Glutamatergic neuron (in vitro differentiated cells): ENCODE results near the gene ZNF451. TPM values are rescaled to one million over a fixed set of nuclear protein-coding genes. Genes with fewer than 3 reads are reported as not detected.

Experiments used
- DNase-seq: peaks from one replicate; pipeline ENCODE4 v3.0.0; 2022
- H3K27ac Mint-ChIP-seq: one replicate; pipeline ENCODE4 v1.8.0; 2020; ENCODE audit warnings: mild to moderate bottlenecking, mixed read lengths, inconsistent platforms; ENCODE audit not compliant: unreplicated experiment
- H3K27me3 Mint-ChIP-seq: one replicate; pipeline ENCODE4 v1.8.0; 2020; ENCODE audit warnings: mild to moderate bottlenecking, moderate library complexity, mixed read lengths, inconsistent platforms; ENCODE audit not compliant: unreplicated experiment
- H3K36me3 Mint-ChIP-seq: one replicate; pipeline ENCODE4 v1.8.0; 2020; ENCODE audit warnings: mild to moderate bottlenecking, mixed read lengths, inconsistent platforms; ENCODE audit not compliant: unreplicated experiment
- H3K4me1 Mint-ChIP-seq: one replicate; pipeline ENCODE4 v1.8.0; 2020; ENCODE audit warnings: mild to moderate bottlenecking, low read depth, mixed read lengths, inconsistent platforms; ENCODE audit not compliant: unreplicated experiment
- H3K4me3 Mint-ChIP-seq: one replicate; pipeline ENCODE4 v1.8.0; 2020; ENCODE audit warnings: mild to moderate bottlenecking, mixed read lengths, inconsistent platforms; ENCODE audit not compliant: unreplicated experiment
- H3K9me3 Mint-ChIP-seq: one replicate; pipeline ENCODE4 v1.8.0; 2020; ENCODE audit warnings: mild to moderate bottlenecking, moderate library complexity, mixed read lengths, inconsistent platforms; ENCODE audit not compliant: unreplicated experiment
- total RNA-seq: library from RNA; stranded (reverse); fragmentation: NEBNext Ultra II Directional; extraction: Animal tissue kit (Norgen Biotek cat#: 25700); gene quantifications from one replicate; pipeline ENCODE4 v1.2.1, GENCODE V29; 2021; ENCODE audit not compliant: unreplicated experiment
- TF ChIP-seq, protein P1 (sequence below): fragments of 200-600 bp; sonication (generic); IDR thresholded peaks from one replicate; pipeline ENCODE4 v1.5.0; 2021; ENCODE audit not compliant: partially characterized antibody, unreplicated experiment

ZNF451 gene
- total RNA-seq, 1 donor from 2014 or later = 79.6 TPM

DNA sequence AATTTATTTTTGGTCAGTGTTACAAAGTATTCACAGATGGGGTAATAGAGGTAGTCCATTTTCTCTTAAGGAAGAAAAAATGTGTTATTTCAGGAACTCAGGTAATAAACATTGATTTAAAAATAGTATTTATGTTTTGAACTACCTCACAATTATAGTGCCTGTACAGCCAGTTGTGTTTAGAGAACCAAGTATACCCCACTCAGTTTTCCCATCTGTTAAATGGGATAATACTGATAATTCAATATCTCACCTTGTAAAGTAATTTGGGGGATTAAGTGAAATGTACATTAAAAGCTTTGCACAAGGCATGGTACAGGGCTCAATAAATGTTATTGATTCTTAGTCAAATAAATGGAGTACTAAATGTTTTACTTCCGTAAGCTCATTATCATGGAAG lies 4.7 kb downstream of the ZNF451 start:
- Mint-ChIP-seq H3K4me1 (peaks cover 25% of the 10 kb centered on the region), H3K27me3 (peaks cover 1% of the 10 kb centered on the region), H3K36me3 (no peaks in the 10 kb centered on the region), H3K27ac (no peak overlapping the region), H3K9me3 (peaks cover 2% of the 10 kb centered on the region), H3K4me3 (no peak overlapping the region)
- TF ChIP-seq, protein P1, sequence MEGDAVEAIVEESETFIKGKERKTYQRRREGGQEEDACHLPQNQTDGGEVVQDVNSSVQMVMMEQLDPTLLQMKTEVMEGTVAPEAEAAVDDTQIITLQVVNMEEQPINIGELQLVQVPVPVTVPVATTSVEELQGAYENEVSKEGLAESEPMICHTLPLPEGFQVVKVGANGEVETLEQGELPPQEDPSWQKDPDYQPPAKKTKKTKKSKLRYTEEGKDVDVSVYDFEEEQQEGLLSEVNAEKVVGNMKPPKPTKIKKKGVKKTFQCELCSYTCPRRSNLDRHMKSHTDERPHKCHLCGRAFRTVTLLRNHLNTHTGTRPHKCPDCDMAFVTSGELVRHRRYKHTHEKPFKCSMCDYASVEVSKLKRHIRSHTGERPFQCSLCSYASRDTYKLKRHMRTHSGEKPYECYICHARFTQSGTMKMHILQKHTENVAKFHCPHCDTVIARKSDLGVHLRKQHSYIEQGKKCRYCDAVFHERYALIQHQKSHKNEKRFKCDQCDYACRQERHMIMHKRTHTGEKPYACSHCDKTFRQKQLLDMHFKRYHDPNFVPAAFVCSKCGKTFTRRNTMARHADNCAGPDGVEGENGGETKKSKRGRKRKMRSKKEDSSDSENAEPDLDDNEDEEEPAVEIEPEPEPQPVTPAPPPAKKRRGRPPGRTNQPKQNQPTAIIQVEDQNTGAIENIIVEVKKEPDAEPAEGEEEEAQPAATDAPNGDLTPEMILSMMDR = no peak
- DNase-seq = no peak

DNA sequence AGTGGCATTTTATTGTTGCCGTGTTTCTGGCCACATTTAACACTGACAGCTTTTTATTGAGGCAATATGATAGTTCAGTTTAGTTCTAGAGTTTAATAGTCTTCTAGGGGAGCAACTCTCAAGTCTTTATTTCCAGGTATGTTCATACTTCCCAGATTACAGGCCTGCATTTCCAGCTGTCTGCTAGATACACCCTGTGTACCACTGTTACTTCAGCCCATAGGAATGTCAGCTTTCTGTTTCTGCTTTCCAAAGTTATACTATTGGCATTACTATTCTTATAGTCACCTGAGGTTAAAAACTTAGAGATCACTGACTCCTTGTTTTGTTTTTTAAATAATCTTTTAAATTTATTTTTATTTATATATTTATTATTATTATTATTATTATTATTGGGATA lies 7.6 kb downstream of the ZNF451 start:
- no peak for DNase-seq
- Mint-ChIP-seq H3K9me3 (peaks cover 2% of the 10 kb centered on the region), H3K4me1 (peaks cover 12% of the 10 kb centered on the region), H3K27me3 (no peaks in the 10 kb centered on the region), H3K36me3 (peaks cover 8% of the 10 kb centered on the region), H3K27ac (no peak overlapping the region), H3K4me3 (no peak overlapping the region)
- TF ChIP-seq, protein P1 = no peak

DNA sequence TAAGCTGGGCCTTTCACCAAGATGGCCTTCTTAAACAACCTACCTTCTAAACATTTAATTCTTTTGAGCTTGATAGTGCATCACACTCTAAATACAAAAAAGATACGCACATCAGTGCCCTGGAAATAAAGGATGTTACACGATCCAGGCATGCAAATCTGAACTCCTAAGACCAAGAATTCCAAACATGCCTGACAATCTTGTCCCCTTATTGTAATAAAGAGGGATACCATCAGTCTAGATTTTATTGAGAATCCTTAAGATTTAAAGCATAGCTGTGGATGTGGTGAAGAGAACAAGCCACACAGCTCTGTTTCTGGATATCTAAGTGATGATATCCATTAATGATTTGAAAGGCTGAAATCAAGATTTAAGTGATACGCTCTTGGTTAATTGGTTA lies 13.0 kb downstream of the ZNF451 start:
- Mint-ChIP-seq H3K36me3 (peaks cover 8% of the 10 kb centered on the region), H3K27ac (no peak overlapping the region), H3K9me3 (peaks cover 2% of the 10 kb centered on the region), H3K27me3 (no peaks in the 10 kb centered on the region), H3K4me1 (no peaks in the 10 kb centered on the region), H3K4me3 (no peak overlapping the region)
- no peak for DNase-seq
- TF ChIP-seq, protein P1 = no peak

DNA sequence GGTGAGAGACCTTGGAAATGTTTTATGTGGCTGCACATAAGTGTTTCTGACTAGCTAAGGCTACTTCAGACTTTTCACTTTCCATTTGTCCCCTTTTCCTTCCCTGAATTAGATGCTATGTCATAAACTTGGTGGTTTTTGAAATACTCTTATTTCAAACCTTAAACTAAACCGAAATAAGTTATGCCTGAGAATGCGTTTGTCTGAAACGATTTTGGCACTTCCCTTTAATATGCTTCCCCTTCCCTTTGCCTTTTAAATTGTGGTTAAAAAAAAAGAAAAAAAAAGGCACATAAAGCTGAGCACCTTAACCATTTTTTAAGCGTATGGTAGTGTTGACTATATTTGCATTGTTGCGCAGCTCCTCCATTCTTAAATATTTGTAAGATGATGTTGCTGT lies 14.3 kb downstream of the ZNF451 start:
- peaks cover 8% of the 10 kb centered on the region for H3K36me3 Mint-ChIP-seq
- H3K4me3 Mint-ChIP-seq = no peak overlapping the region
- no peak for DNase-seq
- H3K27me3 Mint-ChIP-seq = no peaks in the 10 kb centered on the region
- no peaks in the 10 kb centered on the region for H3K4me1 Mint-ChIP-seq
- H3K9me3 Mint-ChIP-seq = no peaks in the 10 kb centered on the region
- H3K27ac Mint-ChIP-seq = no peak overlapping the region
- TF ChIP-seq, protein P1 = no peak

DNA sequence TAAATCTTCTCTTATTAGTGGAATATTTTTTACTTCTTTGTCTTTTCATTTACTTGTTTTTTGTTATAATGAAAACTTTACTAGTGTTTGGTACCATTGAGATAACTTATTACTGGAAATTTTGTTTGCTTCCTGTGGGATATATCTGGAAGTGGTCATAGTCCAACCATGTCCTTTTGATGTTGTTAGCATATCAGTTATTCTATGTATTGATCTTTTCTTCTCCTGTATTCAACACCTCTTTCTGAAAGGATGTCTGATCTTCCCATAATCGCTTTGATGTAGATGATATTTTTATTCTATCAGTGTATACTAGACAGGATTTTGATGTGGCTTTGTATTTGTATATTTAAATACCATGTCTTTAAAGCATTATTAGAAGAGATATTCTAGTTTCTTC lies 17.0 kb downstream of the ZNF451 start:
- no peak for DNase-seq
- no peak overlapping the region for H3K27ac Mint-ChIP-seq
- H3K27me3 Mint-ChIP-seq = no peaks in the 10 kb centered on the region
- H3K4me3 Mint-ChIP-seq = no peak overlapping the region
- peaks cover 2% of the 10 kb centered on the region for H3K4me1 Mint-ChIP-seq
- H3K36me3 Mint-ChIP-seq = peaks cover 2% of the 10 kb centered on the region
- no peaks in the 10 kb centered on the region for H3K9me3 Mint-ChIP-seq
- TF ChIP-seq, protein P1 = no peak
